ENCODE data around the gene MPHOSPH8.
"Not testable (repeated sequence)": the region's sequence is repeated elsewhere in the genome, so short reads cannot be mapped to it uniquely, and the experiment has no call there.

MPHOSPH8 gene

DNA sequence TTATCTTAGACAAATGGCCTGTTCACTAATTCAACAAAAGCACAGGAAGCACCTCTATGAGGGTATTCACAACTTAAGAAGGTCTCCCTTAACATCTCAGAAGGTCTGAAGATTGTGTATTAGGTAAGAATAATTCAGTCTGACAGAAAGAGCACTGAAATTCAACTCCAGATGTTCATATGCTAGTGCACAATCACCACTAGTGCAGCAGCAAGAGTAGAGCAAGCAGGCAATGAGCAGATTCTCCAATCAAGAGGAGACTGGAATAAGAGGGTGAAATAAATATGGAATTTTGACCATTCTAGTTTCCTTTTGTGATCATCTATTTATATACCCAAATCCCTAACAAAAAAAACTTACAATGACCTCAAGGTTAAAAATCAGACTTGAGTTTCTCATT lies 52.0 kb downstream of the MPHOSPH8 start:
- DNase-seq (ENCODE audit: low read depth) = no peak

DNA sequence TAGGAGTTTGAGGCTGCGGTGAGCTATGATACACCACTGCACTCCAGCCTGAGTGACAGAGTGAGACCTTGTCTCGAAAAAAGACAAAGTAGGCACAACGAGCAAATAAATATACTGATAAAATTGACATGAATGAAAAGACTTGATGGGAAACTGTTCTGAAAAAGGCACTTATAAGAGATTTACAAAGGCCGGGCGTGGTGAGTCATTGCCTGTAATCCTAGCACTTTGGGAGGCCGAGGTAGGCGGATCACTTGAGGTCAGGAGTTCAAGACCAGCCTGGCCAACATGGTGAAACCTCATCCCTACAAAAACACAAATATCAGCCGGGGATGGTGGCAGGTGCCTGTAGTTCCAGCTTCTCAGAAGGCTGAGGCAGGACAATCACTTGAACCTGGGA lies 58.0 kb downstream of the MPHOSPH8 start:
- not testable (repeated sequence) for DNase-seq (ENCODE audit: low read depth)

DNA sequence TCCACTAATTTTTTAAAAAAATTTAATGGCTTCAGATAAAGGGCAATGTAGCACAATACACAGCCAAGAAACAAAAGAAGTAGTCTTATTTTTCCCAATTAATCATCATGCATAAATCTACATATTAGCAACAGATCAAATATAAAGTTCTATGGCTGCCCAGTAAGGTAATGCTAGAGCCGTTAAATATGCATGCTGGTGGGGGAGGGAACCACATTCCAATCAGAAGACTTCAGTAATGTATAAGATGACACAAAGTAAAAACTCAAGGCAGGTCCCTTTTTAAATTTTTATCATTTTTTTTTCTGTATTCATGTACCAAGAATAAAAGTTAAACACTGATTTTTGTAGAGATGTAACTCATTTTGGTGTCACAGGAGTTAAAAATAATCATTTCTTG lies 62.0 kb downstream of the MPHOSPH8 start:
- DNase-seq (ENCODE audit: low read depth) = no peak

DNA sequence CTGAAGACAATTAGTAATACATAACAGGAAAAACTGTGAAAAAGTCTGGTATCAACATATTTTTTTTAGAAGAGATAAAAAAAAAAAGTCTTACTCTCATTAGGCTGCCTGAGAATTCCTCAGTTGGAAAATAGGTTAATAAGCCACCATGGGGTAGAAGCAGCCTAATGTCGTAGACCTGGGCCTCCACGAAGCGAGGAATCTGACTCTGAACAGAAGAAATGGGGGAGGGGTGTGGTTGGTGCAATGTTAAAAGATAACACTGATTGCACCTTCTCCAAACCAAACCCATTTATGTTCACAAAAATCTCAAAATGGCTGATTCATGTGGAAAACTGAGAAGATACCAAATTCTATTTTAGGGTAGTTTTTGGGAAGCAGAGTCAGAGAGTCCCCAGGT lies 62.4 kb downstream of the MPHOSPH8 start:
- no peak for DNase-seq (ENCODE audit: low read depth)

DNA sequence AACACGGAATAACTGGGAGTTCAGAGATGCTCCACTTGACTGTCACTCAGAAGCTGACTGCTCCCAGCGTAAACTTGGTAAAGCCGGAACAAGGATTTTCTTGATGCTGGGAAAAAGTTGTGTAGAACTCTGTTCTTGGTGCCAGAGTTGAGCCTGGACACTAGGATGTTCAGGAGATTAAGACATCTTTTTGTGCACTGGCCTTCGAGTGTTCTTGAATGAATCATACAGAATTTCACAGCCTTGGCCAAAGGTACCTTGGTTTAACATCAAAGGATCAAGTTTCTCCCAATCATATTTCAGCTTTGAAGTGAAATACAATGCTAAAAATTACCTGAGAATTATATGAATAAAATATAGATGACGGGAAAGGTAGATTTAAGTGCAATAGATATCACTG lies 67.5 kb downstream of the MPHOSPH8 start:
- not testable (repeated sequence) for DNase-seq (ENCODE audit: low read depth)

DNA sequence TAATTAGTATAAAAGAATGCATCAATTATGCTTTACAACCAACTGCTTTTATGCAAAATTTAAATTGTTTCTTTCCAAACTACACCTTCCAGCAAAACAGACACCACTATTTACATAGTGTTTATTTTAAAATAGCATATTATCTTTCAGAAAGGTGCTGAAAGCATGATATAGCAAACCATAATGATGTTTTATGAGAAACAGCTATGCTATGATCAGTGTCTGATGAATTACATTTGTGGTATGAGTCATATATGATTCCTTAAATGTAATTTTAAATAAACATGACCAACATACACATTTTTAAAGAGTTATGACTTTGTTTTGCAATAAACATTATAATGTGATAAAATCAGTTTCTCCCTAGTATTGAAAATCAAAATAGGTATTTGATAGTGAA lies 68.2 kb downstream of the MPHOSPH8 start:
- DNase-seq (ENCODE audit: low read depth) = not testable (repeated sequence)

DNA sequence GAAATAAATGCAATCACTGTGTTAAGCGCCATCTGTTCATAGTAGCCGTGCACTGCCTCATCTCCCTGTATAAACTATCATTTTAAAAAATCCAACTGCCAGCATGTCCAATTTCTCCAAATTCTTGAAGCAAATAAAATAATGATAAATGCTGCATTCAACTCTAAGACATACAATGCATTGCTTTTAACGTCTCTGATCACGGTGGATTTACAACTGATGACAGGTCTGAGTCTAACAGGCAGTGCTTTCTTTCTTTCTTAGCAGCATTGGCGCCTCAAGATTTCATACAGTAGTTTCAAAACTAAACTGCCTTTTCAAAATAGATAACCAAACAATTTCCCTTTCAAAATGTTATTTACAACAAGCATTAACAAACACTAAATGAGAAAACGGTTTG lies 70.8 kb downstream of the MPHOSPH8 start:
- not testable (repeated sequence) for DNase-seq (ENCODE audit: low read depth)

DNA sequence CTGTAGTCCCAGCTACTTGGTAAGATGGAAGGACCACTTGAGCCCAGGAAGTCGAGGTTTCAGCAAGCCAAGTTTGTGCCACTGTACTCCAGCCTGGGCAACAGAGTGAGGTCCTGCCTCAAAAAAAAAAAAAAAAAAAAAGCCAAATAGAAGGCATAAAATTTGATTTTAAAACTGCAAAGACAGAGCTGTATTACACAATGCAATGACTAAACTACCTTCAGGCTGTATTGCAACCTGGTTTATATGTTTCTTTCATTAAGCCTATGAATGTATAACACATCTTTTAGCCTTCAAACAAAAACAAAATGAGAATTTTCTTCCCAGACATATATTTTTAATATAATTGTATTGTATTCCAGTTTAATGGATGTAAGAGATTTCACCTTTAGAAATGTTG lies 75.6 kb downstream of the MPHOSPH8 start:
- not testable (repeated sequence) for DNase-seq (ENCODE audit: low read depth)

DNA sequence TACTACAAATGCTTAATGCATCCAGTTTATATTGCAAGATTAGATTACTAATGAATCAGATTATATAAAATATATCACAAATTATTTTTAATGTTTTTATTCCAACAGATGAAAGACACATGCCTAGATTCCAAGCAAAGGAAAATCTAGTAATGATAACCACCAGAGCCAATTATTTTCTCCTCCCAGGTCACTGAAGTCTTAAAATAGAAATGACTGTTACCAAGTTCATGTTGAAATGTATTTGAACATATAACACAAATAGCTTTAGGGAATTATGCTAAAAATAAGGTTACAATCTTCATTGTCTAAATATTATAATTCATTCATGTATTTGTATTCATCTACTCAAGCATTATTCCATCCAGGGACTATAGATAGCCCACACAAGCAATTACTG lies 76.3 kb downstream of the MPHOSPH8 start:
- DNase-seq (ENCODE audit: low read depth) = not testable (repeated sequence)

DNA sequence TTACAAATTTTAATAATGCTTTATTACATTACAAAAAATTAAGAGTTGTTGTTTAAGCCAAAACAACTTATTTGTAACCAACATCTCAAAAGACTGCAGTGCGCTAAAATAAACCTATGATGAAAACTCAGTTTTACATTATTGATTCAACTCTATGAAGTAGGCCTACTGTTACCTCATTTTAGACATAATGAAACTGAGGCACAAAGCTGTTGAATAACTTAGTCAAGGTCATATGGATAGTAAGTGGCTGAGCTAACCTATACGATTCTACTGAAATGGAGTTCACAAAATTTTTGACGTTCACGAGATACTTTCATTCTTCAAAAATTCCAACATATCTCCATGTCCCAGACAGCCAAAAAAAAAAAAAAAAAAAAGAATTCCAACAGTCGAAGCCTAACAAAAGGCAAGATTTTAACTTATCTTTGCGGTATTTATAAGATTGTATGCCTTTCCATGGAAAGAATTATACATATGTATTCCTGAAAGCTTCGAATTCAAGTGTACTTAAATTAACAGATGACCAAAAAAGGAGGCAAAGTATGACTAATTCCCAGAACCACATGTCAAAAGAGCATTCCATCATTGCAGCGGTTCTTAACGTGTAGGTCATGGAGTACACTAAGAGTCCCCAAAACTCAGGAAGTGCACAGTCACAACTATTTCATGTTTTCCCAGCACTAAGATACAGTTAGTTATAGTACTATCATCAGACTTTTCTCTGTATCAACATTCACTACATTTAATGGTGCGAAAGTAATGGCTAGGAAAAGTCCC lies 79.9 kb downstream of the MPHOSPH8 start:
- no peak for DNase-seq (ENCODE audit: low read depth)

DNA sequence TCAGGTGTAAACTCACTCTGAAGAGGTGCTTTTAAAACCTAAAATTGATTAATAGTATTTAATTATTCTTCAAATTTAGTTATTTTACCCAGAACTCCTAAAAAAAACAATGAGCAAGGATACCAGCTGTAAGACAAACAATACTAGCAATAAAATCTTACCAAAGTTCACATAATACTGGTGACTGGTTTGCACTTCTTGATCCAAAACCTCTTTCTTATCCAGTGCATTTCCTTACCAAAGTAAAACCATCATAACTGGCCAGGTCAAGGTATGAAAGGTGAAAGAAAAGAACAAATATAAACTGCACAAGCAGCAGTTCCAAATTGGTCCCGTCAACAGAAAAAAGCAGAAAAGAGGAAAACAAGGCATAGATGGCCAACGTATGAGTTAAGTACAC lies 86.6 kb downstream of the MPHOSPH8 start:
- DNase-seq (ENCODE audit: low read depth) = no peak
